SK-N-MC (cell line): ENCODE measurements around the gene KRTAP12-2.

Experiments used
- EZH2 ChIP-seq: fragments of 200-600 bp; sonication (generic); IDR thresholded peaks from one replicate; pipeline ENCODE4 v1.6.1; 2017; ENCODE audit warnings: antibody characterized with exemption
- FOXP2 ChIP-seq: optimal IDR thresholded peaks from 2 replicates; pipeline ENCODE3; 2011; ENCODE audit warnings: mild to moderate bottlenecking, moderate library complexity; ENCODE audit not compliant: insufficient read depth; ENCODE audit errors: extremely low read length, control extremely low read depth
- POLR2AphosphoS5 ChIP-seq: IDR thresholded peaks from 2 replicates; pipeline ENCODE4 v1.6.1; 2012; ENCODE audit warnings: mild to moderate bottlenecking, low read depth, low read length, borderline replicate concordance

GRCh38 chr21:44677881-44678280, 11.2 kb upstream of the KRTAP12-2 start:
- TF ChIP-seq EZH2 (no peak), POLR2AphosphoS5 (no peak), FOXP2 (no peak)
